Lung (tissue), 12 donors: Measurements from ENCODE around the gene ALG8. TPM values are rescaled to one million over a fixed set of nuclear protein-coding genes. Genes with fewer than 3 reads are reported as not detected.
A peak's percentile ranks its signal among the peaks of the same experiment; 100 is the strongest.
"Not testable (repeated sequence)": the region's sequence is repeated elsewhere in the genome, so short reads cannot be mapped to it uniquely, and the experiment has no call there.

Source experiments
- ATAC-seq: fragments of 200-7000 bp; cut with Tn5 transposase; one replicate; pipeline ENCODE4 v1.9.1; 2020; ENCODE audit warnings: moderate number of reproducible peaks; ENCODE audit not compliant: insufficient read depth, low FRiP score
- DNase-seq, 3 donors: peaks; one replicate each; pipeline ENCODE4 v3.0.0-alpha.2; 2013 to 2017
- H3K27ac ChIP-seq, 2 donors: one replicate each; pipeline ENCODE4 v1.5.1; 2013; ENCODE audit warnings: mild to moderate bottlenecking in 2 of 2, moderate library complexity in 2 of 2, control low read depth in 1 of 2, inconsistent platforms in 1 of 2, low read depth in 1 of 2, low read length in 1 of 2
- H3K27me3 ChIP-seq, 3 donors: one replicate each; pipeline ENCODE4 v1.5.1; 2013; ENCODE audit warnings: low read length in 2 of 3; ENCODE audit not compliant: control insufficient read depth in 3 of 3, insufficient read depth in 3 of 3
- H3K36me3 ChIP-seq, 4 donors: one replicate each; pipeline ENCODE4 v1.5.1; 2013; ENCODE audit warnings: low read length in 4 of 4, mild to moderate bottlenecking in 1 of 4, moderate library complexity in 1 of 4; ENCODE audit not compliant: control insufficient read depth in 4 of 4, insufficient read depth in 4 of 4
- H3K4me1 ChIP-seq, 5 donors: one replicate each; pipeline ENCODE4 v1.5.1; 2013; ENCODE audit warnings: low read length in 5 of 5, mild to moderate bottlenecking in 2 of 5, moderate library complexity in 1 of 5; ENCODE audit not compliant: control insufficient read depth in 5 of 5, insufficient read depth in 5 of 5
- H3K4me3 ChIP-seq: one replicate; pipeline ENCODE4 v1.5.1; 2013; ENCODE audit warnings: mild to moderate bottlenecking, control low read depth, moderate library complexity
- H3K9ac ChIP-seq, 2 donors: one replicate each; pipeline ENCODE4 v1.5.1; 2013; ENCODE audit warnings: low read length in 2 of 2, control low read depth in 1 of 2; ENCODE audit not compliant: insufficient read depth in 1 of 2
- H3K9me3 ChIP-seq, 4 donors: one replicate each; pipeline ENCODE4 v1.5.1; 2013; ENCODE audit warnings: low read length in 3 of 4, mild to moderate bottlenecking in 1 of 4, moderate library complexity in 1 of 4; ENCODE audit not compliant: control insufficient read depth in 4 of 4, insufficient read depth in 3 of 4
- WGBS, 2 donors: extraction: QIAGEN DNeasy Blood & Tissue Kit; methylation state at CpG; one replicate each; pipeline ENCODE4 v1.1.7; 2013; 5-methylcytosine and 5-hydroxymethylcytosine counted together
- polyA plus RNA-seq, 2 donors: library from polyadenylated mRNA; stranded (reverse); fragments of 200-250 nt; gene quantifications; one replicate each; pipeline ENCODE4 v1.2.1, GENCODE V29; 2013
- total RNA-seq, 2 donors: library from RNA; depleted of rRNA in 1 of 2; stranded (reverse); fragments of >200 nt in 1 of 2; gene quantifications; one replicate each; pipeline ENCODE4 v1.2.1, GENCODE V29; 2014 to 2021
- TF ChIP-seq, protein P1 (sequence below): IDR thresholded peaks from 2 replicates; pipeline ENCODE4 v1.5.1; 2012; ENCODE audit warnings: mild to moderate bottlenecking; ENCODE audit errors: control extremely low read depth, extremely low read depth
- donor health status: control.
- donor health status: control.
- donor health status: Bipolar disorder and iron deficiency.
- donor health status: healthy.
- donor health status: DM: yes; HTN: yes; CAD: no.

ALG8 gene
- total and polyA plus RNA-seq, 4 donors, result 25.1 to 62.8 (median 35.5) TPM

GRCh38 chr11:78078218-78079167 lies 60.9 kb downstream of the ALG8 start:
- no peaks in the 10 kb centered on the region for H3K27me3 ChIP-seq
- TF ChIP-seq, protein P1, sequence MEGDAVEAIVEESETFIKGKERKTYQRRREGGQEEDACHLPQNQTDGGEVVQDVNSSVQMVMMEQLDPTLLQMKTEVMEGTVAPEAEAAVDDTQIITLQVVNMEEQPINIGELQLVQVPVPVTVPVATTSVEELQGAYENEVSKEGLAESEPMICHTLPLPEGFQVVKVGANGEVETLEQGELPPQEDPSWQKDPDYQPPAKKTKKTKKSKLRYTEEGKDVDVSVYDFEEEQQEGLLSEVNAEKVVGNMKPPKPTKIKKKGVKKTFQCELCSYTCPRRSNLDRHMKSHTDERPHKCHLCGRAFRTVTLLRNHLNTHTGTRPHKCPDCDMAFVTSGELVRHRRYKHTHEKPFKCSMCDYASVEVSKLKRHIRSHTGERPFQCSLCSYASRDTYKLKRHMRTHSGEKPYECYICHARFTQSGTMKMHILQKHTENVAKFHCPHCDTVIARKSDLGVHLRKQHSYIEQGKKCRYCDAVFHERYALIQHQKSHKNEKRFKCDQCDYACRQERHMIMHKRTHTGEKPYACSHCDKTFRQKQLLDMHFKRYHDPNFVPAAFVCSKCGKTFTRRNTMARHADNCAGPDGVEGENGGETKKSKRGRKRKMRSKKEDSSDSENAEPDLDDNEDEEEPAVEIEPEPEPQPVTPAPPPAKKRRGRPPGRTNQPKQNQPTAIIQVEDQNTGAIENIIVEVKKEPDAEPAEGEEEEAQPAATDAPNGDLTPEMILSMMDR, result no peak
- H3K9ac ChIP-seq, result peak overlapping the region; percentile 95 to 98
- no peaks in the 10 kb centered on the region for H3K9me3 ChIP-seq
- DNase-seq (no peak), ATAC-seq (no peak)
- WGBS, 2 donors, result 24 to 34% methylated on average over 21 of the region's 21 CpGs
- H3K4me1 ChIP-seq, result peaks cover 11 to 44% (median 22%) of the 10 kb centered on the region in 5 donors
- peak overlapping the region; percentile 94 for H3K4me3 ChIP-seq
- H3K27ac ChIP-seq, result no peak overlapping the region
- peaks cover 0 to 13% (median 3%) of the 10 kb centered on the region in 4 donors for H3K36me3 ChIP-seq

DNA sequence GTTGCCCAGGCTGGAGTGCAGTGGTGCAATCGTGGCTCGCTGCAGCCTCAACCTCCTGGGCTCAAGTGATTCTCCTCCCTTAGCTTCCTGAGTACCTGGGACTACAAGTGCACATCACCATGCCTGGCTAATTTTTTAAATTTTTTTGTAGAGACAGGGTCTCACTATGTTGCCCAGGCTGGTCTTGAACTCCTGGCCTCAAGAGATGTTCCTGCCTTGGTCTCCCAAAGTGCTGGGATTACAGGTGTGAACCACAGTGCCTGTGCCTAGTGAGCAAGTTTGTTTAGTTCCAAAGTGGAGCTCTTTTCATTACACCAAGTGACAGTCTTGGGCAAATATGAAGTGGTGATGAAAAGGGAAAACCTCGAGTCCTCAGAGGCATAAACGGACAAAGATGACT lies 61.8 kb downstream of the ALG8 start:
- 65 to 77% methylated on average over 4 of the region's 4 CpGs for WGBS, 2 donors
- not testable (repeated sequence) for H3K4me3 ChIP-seq, H3K9me3 ChIP-seq, DNase-seq, ATAC-seq, H3K27me3 ChIP-seq, H3K9ac ChIP-seq, H3K27ac ChIP-seq
- peaks cover 11 to 41% (median 22%) of the 10 kb centered on the region in 5 donors for H3K4me1 ChIP-seq
- peaks cover 0 to 19% (median 3%) of the 10 kb centered on the region in 4 donors for H3K36me3 ChIP-seq

GRCh38 chr11:78076733-78077403 lies 62.6 kb downstream of the ALG8 start:
- Histone ChIP-seq H3K9me3 (no peaks in the 10 kb centered on the region), H3K9ac (no peak overlapping the region), H3K36me3 (peaks cover under 1 to 23% (median 7%) of the 10 kb centered on the region in 4 donors), H3K27ac (no peak overlapping the region), H3K27me3 (no peaks in the 10 kb centered on the region), H3K4me3 (no peak overlapping the region), H3K4me1 (peaks cover 10 to 34% (median 17%) of the 10 kb centered on the region in 5 donors)
- WGBS, 2 donors, result 71 to 76% methylated on average over 6 of the region's 6 CpGs
- ATAC-seq, result no peak
- DNase-seq, result no peak
- TF ChIP-seq, protein P1, result no peak

- Histone ChIP-seq H3K27me3 (no peaks in the 10 kb centered on the region), H3K27ac (no peak overlapping the region), H3K4me1 (peaks cover 8 to 30% (median 16%) of the 10 kb centered on the region in 5 donors), H3K9me3 (no peaks in the 10 kb centered on the region), H3K4me3 (no peak overlapping the region), H3K36me3 (peaks cover 10 to 35% (median 15%) of the 10 kb centered on the region in 4 donors), H3K9ac (no peak overlapping the region)
- no peak for DNase-seq
- WGBS, 2 donors, result 77 to 82% methylated on average over 6 of the region's 6 CpGs
- ATAC-seq, result no peak
- TF ChIP-seq, protein P1, result no peak
These were observed 64.7 kb downstream of the ALG8 start for GRCh38 chr11:78074756-78075155.
